Tibial nerve (tissue), 4 donors: Measurements from ENCODE around the gene POU2F2.

Source experiments
- EP300 ChIP-seq, 2 donors: sonication (generic); formaldehyde crosslinking; IDR thresholded peaks; one replicate each; pipeline ENCODE4 v1.6.1; 2017; ENCODE audit warnings: antibody characterized with exemption in 2 of 2, mild to moderate bottlenecking in 1 of 2
- TF ChIP-seq, protein P1 (sequence below), 5 experiments: fragments of 200-600 bp in 3 of 5; fragments of 450-650 bp in 2 of 5; sonication (generic) in 3 of 5; IDR thresholded peaks; one replicate each; pipeline ENCODE4 v1.5.1; 2016 to 2019; ENCODE audit warnings: antibody characterized with exemption in 5 of 5, mild to moderate bottlenecking in 3 of 5, moderate library complexity in 2 of 5

DNA sequence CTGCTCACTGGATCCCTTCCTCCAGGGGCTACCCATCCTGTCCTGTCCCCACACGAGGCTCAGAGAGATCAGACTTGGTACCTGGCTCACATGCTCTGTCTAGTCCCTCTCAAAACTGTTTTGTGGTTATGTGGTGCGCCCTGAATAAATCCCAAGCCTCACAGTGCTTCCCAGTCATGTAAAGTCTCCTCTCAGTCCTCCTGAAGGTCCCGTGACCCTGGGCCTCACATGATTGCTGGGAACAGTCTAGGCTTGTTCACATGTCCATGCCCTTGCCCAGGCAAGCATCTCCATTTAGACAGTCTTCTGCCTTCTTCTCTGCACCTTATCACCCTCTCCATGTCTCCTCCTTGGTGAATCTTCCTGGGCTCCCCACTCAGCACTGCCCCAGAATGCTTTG lies 36.0 kb upstream of the POU2F2 start:
- TF ChIP-seq, protein P1, sequence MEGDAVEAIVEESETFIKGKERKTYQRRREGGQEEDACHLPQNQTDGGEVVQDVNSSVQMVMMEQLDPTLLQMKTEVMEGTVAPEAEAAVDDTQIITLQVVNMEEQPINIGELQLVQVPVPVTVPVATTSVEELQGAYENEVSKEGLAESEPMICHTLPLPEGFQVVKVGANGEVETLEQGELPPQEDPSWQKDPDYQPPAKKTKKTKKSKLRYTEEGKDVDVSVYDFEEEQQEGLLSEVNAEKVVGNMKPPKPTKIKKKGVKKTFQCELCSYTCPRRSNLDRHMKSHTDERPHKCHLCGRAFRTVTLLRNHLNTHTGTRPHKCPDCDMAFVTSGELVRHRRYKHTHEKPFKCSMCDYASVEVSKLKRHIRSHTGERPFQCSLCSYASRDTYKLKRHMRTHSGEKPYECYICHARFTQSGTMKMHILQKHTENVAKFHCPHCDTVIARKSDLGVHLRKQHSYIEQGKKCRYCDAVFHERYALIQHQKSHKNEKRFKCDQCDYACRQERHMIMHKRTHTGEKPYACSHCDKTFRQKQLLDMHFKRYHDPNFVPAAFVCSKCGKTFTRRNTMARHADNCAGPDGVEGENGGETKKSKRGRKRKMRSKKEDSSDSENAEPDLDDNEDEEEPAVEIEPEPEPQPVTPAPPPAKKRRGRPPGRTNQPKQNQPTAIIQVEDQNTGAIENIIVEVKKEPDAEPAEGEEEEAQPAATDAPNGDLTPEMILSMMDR (IDR thresholded peaks at IDR 0.05), result no peak
- TF ChIP-seq EP300 (IDR thresholded peaks at IDR 0.05), result no peak
